H1 (cell line): ENCODE measurements around the gene AP2A1. TPM values are rescaled to one million over a fixed set of nuclear protein-coding genes. Genes with fewer than 3 reads are reported as not detected.

Source experiments
- CTCF ChIA-PET: fragments of 300-600 bp; sonication (Branson Sonifier 250); formaldehyde crosslinking; loops from one replicate; lab custom pipeline; 2021; ENCODE audit not compliant: partially characterized antibody; lab: Charles Lee
- POLR2A ChIA-PET: fragments of 300-600 bp; sonication (Branson Sonifier 250); formaldehyde crosslinking; loops from one replicate; lab custom pipeline; 2021; ENCODE audit warnings: inconsistent platforms; ENCODE audit not compliant: partially characterized antibody; lab: Charles Lee
- DNase-seq, 2 experiments: peaks; one replicate each; pipeline versions ENCODE4 v3.0.0 to v3.0.0-alpha.2; 2010 to 2022; ENCODE audit warnings: low spot score in 2 of 2, low read depth in 1 of 2, mixed read lengths in 1 of 2
- FAIRE-seq: peaks from 2 replicates; lab custom pipeline; 2011; peaks lifted over from hg19 to GRCh38; lab: Jason Lieb, UNC
- H2AFZ ChIP-seq: 2 replicates; pipeline ENCODE4 v1.8.1; 2012; ENCODE audit warnings: low read length, inconsistent platforms
- H2AK5ac ChIP-seq: 2 replicates; pipeline ENCODE4 v1.6.1; 2013; ENCODE audit warnings: low read depth, low read length
- H2BK120ac ChIP-seq: replicated peaks from 2 replicates; pipeline ENCODE3; 2013; ENCODE audit warnings: low read depth, low read length, inconsistent platforms
- H2BK12ac ChIP-seq: 2 replicates; pipeline ENCODE4 v1.6.1; 2013; ENCODE audit warnings: low read depth, low read length
- H2BK15ac ChIP-seq: 2 replicates; pipeline ENCODE4 v1.6.1; 2013; ENCODE audit warnings: low read length
- H2BK20ac ChIP-seq: 2 replicates; pipeline ENCODE4 v1.6.1; 2013; ENCODE audit warnings: low read length
- H2BK5ac ChIP-seq: 2 replicates; pipeline ENCODE4 v1.6.1; 2013; ENCODE audit warnings: low read depth, low read length
- H3K14ac ChIP-seq: 2 replicates; pipeline ENCODE4 v1.6.1; 2013; ENCODE audit warnings: inconsistent platforms; ENCODE audit not compliant: insufficient read length
- H3K18ac ChIP-seq: 2 replicates; pipeline ENCODE4 v1.6.1; 2013; ENCODE audit warnings: low read length; ENCODE audit errors: extremely low read depth
- H3K23ac ChIP-seq: 2 replicates; pipeline ENCODE4 v1.6.1; 2013; ENCODE audit warnings: inconsistent platforms; ENCODE audit not compliant: insufficient read length
- H3K23me2 ChIP-seq: 2 replicates; pipeline ENCODE4 v1.6.1; 2013; ENCODE audit warnings: low read depth, low read length
- H3K27ac ChIP-seq: 2 replicates; pipeline ENCODE4 v1.6.1; 2011; ENCODE audit warnings: low read depth, low read length, inconsistent platforms
- H3K27me3 ChIP-seq, 4 experiments: replicated peaks in 1 of 4; 1 replicate in 1 of 4; 2 replicates in 3 of 4; pipeline versions ENCODE4 v1.6.1 to v1.8.1; 2011 to 2013; ENCODE audit warnings: low read length in 3 of 4, mild to moderate bottlenecking in 3 of 4, inconsistent platforms in 2 of 4, mixed read lengths in 2 of 4, moderate library complexity in 1 of 4; ENCODE audit not compliant: control insufficient read depth in 3 of 4, insufficient read depth in 3 of 4; ENCODE audit errors: extremely low read depth in 1 of 4
- H3K36me3 ChIP-seq, 4 experiments: 2 replicates each; pipeline versions ENCODE4 v1.6.1 to v1.8.1; 2011 to 2013; ENCODE audit warnings: mild to moderate bottlenecking in 4 of 4, low read length in 3 of 4, moderate library complexity in 2 of 4, control low read depth in 1 of 4, inconsistent platforms in 1 of 4; ENCODE audit not compliant: insufficient read depth in 4 of 4, control insufficient read depth in 2 of 4
- H3K4ac ChIP-seq: replicated peaks from 2 replicates; pipeline ENCODE3; 2013; ENCODE audit warnings: low read length, low read depth, mixed read lengths, inconsistent platforms; ENCODE audit not compliant: insufficient read length
- H3K4me1 ChIP-seq, 4 experiments: replicated peaks in 1 of 4; 1 replicate in 1 of 4; 2 replicates in 3 of 4; pipeline versions ENCODE4 v1.6.1 to v1.8.1; 2011 to 2013; ENCODE audit warnings: low read length in 3 of 4, inconsistent platforms in 2 of 4, mixed read lengths in 1 of 4; ENCODE audit not compliant: insufficient read depth in 4 of 4, control insufficient read depth in 3 of 4
- H3K4me2 ChIP-seq, 2 experiments: 2 replicates each; pipeline versions ENCODE4 v1.6.1 to v1.8.1; 2011 to 2013; ENCODE audit warnings: low read depth in 2 of 2, low read length in 2 of 2, control low read depth in 1 of 2, inconsistent platforms in 1 of 2, mild to moderate bottlenecking in 1 of 2; ENCODE audit not compliant: insufficient read depth in 1 of 2
- H3K4me3 ChIP-seq, 4 experiments: fragments of 200-600, 300-600 bp in 1 of 4; sonication (generic), shearing (Covaris generic), sonication (Bioruptor Twin) in 1 of 4; 2 replicates each; pipeline versions ENCODE4 v1.5.1 to v1.8.1; 2011 to 2016; ENCODE audit warnings: low read length in 4 of 4, low read depth in 3 of 4, control low read depth in 2 of 4, inconsistent platforms in 2 of 4, mild to moderate bottlenecking in 2 of 4, mixed read lengths in 1 of 4, moderate library complexity in 1 of 4; ENCODE audit not compliant: insufficient read depth in 2 of 4; ENCODE audit errors: extremely low read depth in 1 of 4
- H3K56ac ChIP-seq: replicated peaks from 2 replicates; pipeline ENCODE3; 2013; ENCODE audit warnings: low read depth, mild to moderate bottlenecking, mixed read lengths, low read length, inconsistent platforms; ENCODE audit not compliant: insufficient read length
- H3K79me1 ChIP-seq: 2 replicates; pipeline ENCODE4 v1.6.1; 2013; ENCODE audit warnings: low read depth, low read length, control low read depth
- H3K79me2 ChIP-seq, 2 experiments: 2 replicates each; pipeline versions ENCODE4 v1.6.1 to v1.8.1; 2012 to 2013; ENCODE audit warnings: low read length in 2 of 2, mild to moderate bottlenecking in 2 of 2, inconsistent platforms in 1 of 2; ENCODE audit not compliant: insufficient read depth in 2 of 2, control insufficient read depth in 1 of 2
- H3K9ac ChIP-seq, 4 experiments: replicated peaks in 1 of 4; 1 replicate in 1 of 4; 2 replicates in 3 of 4; pipeline versions ENCODE4 v1.6.1 to v1.8.1; 2011 to 2013; ENCODE audit warnings: low read depth in 3 of 4, low read length in 3 of 4, control low read depth in 2 of 4, mild to moderate bottlenecking in 2 of 4, moderate library complexity in 2 of 4, inconsistent platforms in 1 of 4; ENCODE audit errors: extremely low read depth in 1 of 4
- H3K9me3 ChIP-seq, 2 experiments: 2 replicates each; pipeline versions ENCODE4 v1.6.1 to v1.8.1; 2012 to 2013; ENCODE audit warnings: mild to moderate bottlenecking in 2 of 2, moderate library complexity in 2 of 2, control low read depth in 1 of 2, inconsistent platforms in 1 of 2, low read depth in 1 of 2, low read length in 1 of 2, mixed read lengths in 1 of 2; ENCODE audit not compliant: insufficient read depth in 2 of 2
- H4K20me1 ChIP-seq, 2 experiments: replicated peaks in 1 of 2; 2 replicates each; pipeline versions ENCODE3 to v1.8.1; 2011 to 2013; ENCODE audit warnings: inconsistent platforms in 2 of 2, low read length in 2 of 2, mild to moderate bottlenecking in 1 of 2; ENCODE audit not compliant: insufficient read depth in 2 of 2, control insufficient read depth in 1 of 2
- H4K5ac ChIP-seq: 2 replicates; pipeline ENCODE4 v1.6.1; 2013; ENCODE audit warnings: low read length, low read depth, mixed read lengths, inconsistent platforms; ENCODE audit not compliant: insufficient read length
- H4K8ac ChIP-seq: 2 replicates; pipeline ENCODE4 v1.8.0; 2013; ENCODE audit warnings: mild to moderate bottlenecking, moderate library complexity, low read length, inconsistent platforms; ENCODE audit not compliant: insufficient read depth; ENCODE audit errors: extremely low read depth
- H4K91ac ChIP-seq: replicated peaks from 2 replicates; pipeline ENCODE3; 2013; ENCODE audit warnings: low read length, mixed read lengths, inconsistent platforms; ENCODE audit not compliant: insufficient read length
- BRCA1 ChIP-seq: IDR thresholded peaks from 2 replicates; pipeline ENCODE4 v1.6.1; 2012; ENCODE audit warnings: low read depth, low read length, improper control_type of control experiment
- CHD2 ChIP-seq: IDR thresholded peaks from 2 replicates; pipeline ENCODE4 v1.6.1; 2012; ENCODE audit warnings: low read length, improper control_type of control experiment
- FOSL1 ChIP-seq: IDR thresholded peaks from 2 replicates; pipeline ENCODE4 v1.6.1; 2011; ENCODE audit warnings: mild to moderate bottlenecking, low read depth, low read length, moderate library complexity; ENCODE audit not compliant: insufficient read depth
- HDAC2 ChIP-seq, 2 experiments: fragments of 300-600 bp in 1 of 2; sonication (generic) in 1 of 2; IDR thresholded peaks; 2 replicates each; pipeline ENCODE4 v1.6.1; 2011 to 2012; ENCODE audit warnings: low read depth in 2 of 2, low read length in 2 of 2, mild to moderate bottlenecking in 2 of 2, moderate library complexity in 2 of 2, borderline replicate concordance in 1 of 2, inconsistent platforms in 1 of 2
- KDM4A ChIP-seq: IDR thresholded peaks from one replicate; pipeline ENCODE4 v1.7.1; 2012; ENCODE audit warnings: low read depth, mild to moderate bottlenecking, moderate library complexity, low read length, inconsistent platforms; ENCODE audit not compliant: severe bottlenecking
- SUZ12 ChIP-seq: fragments of 200-600 bp; sonication (generic); IDR thresholded peaks from 2 replicates; pipeline ENCODE4 v1.6.1; 2012; ENCODE audit warnings: mild to moderate bottlenecking, inconsistent platforms, low read length, moderate library complexity, mixed read lengths
- WGBS, 2 experiments: shearing (Covaris generic) in 1 of 2; methylation state at CpG; one replicate each; pipeline versions ENCODE4 v1.1.6 to v1.1.7; 2013 to 2015; ENCODE audit warnings: low lambda C conversion rate in 2 of 2, mixed read lengths in 2 of 2, inconsistent platforms in 1 of 2, low coverage in 1 of 2, missing lambda C conversion rate in 1 of 2; ENCODE audit not compliant: insufficient replicate concordance in 2 of 2, insufficient coverage in 1 of 2, insufficient read length in 1 of 2; ENCODE audit errors: extremely low coverage in 1 of 2, missing lambda C conversion rate in 1 of 2; 5-methylcytosine and 5-hydroxymethylcytosine counted together
- polyA plus RNA-seq, 7 experiments: library from polyadenylated mRNA; depleted of rRNA in 3 of 7; stranded (reverse) in 5 of 7; unstranded in 2 of 7; fragments of >200 nt in 5 of 7; fragments of 200-250 nt in 2 of 7; gene quantifications; 1 replicate in 5 of 7; 2 replicates in 1 of 7; 4 replicates in 1 of 7; pipeline versions ENCODE4 v1.2.1 to v1.2.3, GENCODE V29; 2011 to 2013; ENCODE audit warnings: missing spikeins in 2 of 7, mixed read lengths in 2 of 7
- total RNA-seq: library from RNA; stranded (reverse); fragmentation: NEBNext Ultra II Directional; extraction: Animal tissue kit (Norgen Biotek cat#: 25700); gene quantifications from 2 replicates; pipeline ENCODE4 v1.2.1, GENCODE V29; 2021

AP2A1 gene
- total and polyA plus RNA-seq, 2 of the 8 experiments (the other 6 are each of a cell fraction or from before 2014, with no cell fraction given): 105 to 106 TPM

DNA sequence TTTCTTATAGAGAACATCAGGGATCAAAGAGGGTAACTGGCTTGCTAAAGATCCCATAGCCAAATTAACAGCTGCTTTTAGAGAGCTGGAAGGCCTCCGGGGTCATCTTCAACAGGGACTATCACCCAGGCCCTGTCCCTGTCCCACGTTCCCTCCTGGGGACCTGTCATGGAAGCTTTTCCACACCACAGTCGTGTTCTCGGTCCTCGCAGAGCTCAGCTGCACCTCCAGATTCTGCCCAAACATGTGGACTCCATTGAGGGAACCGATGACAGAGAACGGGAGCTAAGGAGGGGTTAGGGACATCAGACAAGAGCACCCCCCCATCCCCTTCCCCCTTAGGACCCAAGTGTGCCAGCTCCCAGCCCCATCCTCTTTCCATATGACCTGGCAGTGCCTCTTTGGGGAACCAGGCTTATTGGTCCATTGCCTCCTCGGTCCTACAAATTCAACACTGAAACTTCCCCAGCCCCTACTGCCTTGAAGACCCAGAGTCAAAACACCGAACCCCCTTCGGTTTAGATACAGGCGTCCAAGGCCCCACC is 45.7 kb downstream of the AP2A1 start:
- peaks cover 2% of the 10 kb centered on the region; the same call in 1 of the 2 replicates for H3K23me2 ChIP-seq
- POLR2A ChIA-PET: interaction anchor here (0.5 to 3.4 kb wide), 24 partner anchors 8 to 148 kb away, joined by 3 to 29 read pairs (median 5); partner anchors contain the start of genes ADM5, AP2A1, NUP62 and PTOV1
- peak overlapping the region; percentile 41 for H3K4ac ChIP-seq
- peak overlapping the region; percentile 75 to 94 (median 77) for H3K4me3 ChIP-seq
- H2BK120ac ChIP-seq: no peak overlapping the region
- CTCF ChIA-PET: interaction anchor here (0.7 to 2.0 kb wide), 12 partner anchors 8 to 128 kb away, joined by 3 to 9 read pairs (median 4); no protein-coding TSS in a partner anchor
- H4K20me1 ChIP-seq: peaks cover 0 to 8% of the 10 kb centered on the region in 2 experiments
- peak overlapping the region; percentile 50; the same call in 1 of the 2 replicates for H2AFZ ChIP-seq
- H3K9ac ChIP-seq: peak overlapping the region; percentile 36 to 96 (median 76)
- no peak for FAIRE-seq
- 0 out of 2 replicates have a peak overlapping the region, but pooled peaks have one; percentile 51 for H2BK15ac ChIP-seq
- H4K91ac ChIP-seq: peak overlapping the region; percentile 29
- H4K8ac ChIP-seq: peak overlapping the region; percentile 93; the same call in 1 of the 2 replicates
- H2BK20ac ChIP-seq: no peak overlapping the region
- no peaks in the 10 kb centered on the region for H3K79me2 ChIP-seq
- no peak overlapping the region for H3K14ac ChIP-seq
- peak overlapping the region; percentile 53 for H3K18ac ChIP-seq
- no peak for DNase-seq
- H3K27me3 ChIP-seq: no peaks in the 10 kb centered on the region
- 56% methylated on average over 11 of the region's 11 CpGs; no CpG with 5 or more reads in 1 of the 2 experiments for WGBS, 2 experiments
- no peak overlapping the region for H3K23ac ChIP-seq
- no peaks in the 10 kb centered on the region for H3K9me3 ChIP-seq
- H3K79me1 ChIP-seq: 0 out of 2 replicates have a peak, but pooled peaks cover 2% of the 10 kb centered on the region
- H3K36me3 ChIP-seq: no peaks in the 10 kb centered on the region
- no peak overlapping the region for H2AK5ac ChIP-seq
- H3K56ac ChIP-seq: peak overlapping the region; percentile 13
- peak overlapping the region; percentile 88 to 91 for H3K4me2 ChIP-seq
- H2BK12ac ChIP-seq: 0 out of 2 replicates have a peak overlapping the region, but pooled peaks have one; percentile 42
- peaks cover 6 to 15% (median 12%) of the 10 kb centered on the region in 4 experiments for H3K4me1 ChIP-seq
- H4K5ac ChIP-seq: no peak overlapping the region
- H2BK5ac ChIP-seq: peak overlapping the region; percentile 57; the same call in 1 of the 2 replicates
- H3K27ac ChIP-seq: peak overlapping the region; percentile 98
- TF ChIP-seq FOSL1 (no peak), KDM4A (no peak), BRCA1 (no peak), HDAC2 (IDR thresholded peaks at IDR 0.05; ENCODE audit: borderline replicate concordance in 1 of 2, low read depth in 2 of 2, low read length in 2 of 2) (no peak), CHD2 (no peak), SUZ12 (no peak)
